Right cardiac atrium (tissue), 5 donors: ENCODE results near the gene ASTN2. TPM values are rescaled to one million over a fixed set of nuclear protein-coding genes. Genes with fewer than 3 reads are reported as not detected.

Experiments used
- ATAC-seq, 2 donors: fragments of 200-7000 bp; cut with Tn5 transposase; one replicate each; pipeline versions ENCODE4 v1.8.0 to v1.9.1; 2020; ENCODE audit warnings: moderate library complexity in 2 of 2, mild to moderate bottlenecking in 1 of 2
- DNase-seq, 3 donors: peaks; one replicate each; pipeline ENCODE4 v3.0.0-alpha.2; 2020
- H3K27ac ChIP-seq: one replicate; pipeline ENCODE4 v1.5.1; 2013; ENCODE audit warnings: mild to moderate bottlenecking, low read length, control low read depth, moderate library complexity
- H3K27me3 ChIP-seq: one replicate; pipeline ENCODE4 v1.6.1; 2013; ENCODE audit not compliant: control insufficient read depth, insufficient read depth
- H3K4me1 ChIP-seq: one replicate; pipeline ENCODE4 v1.6.1; 2013; ENCODE audit warnings: low read length; ENCODE audit not compliant: control insufficient read depth, insufficient read depth
- H3K4me3 ChIP-seq: one replicate; pipeline ENCODE4 v1.5.1; 2013; ENCODE audit warnings: low read length, control low read depth
- H3K9me3 ChIP-seq: one replicate; pipeline ENCODE4 v1.6.1; 2013; ENCODE audit warnings: low read length; ENCODE audit not compliant: control insufficient read depth
- whole genome bisulfite sequencing: extraction: QIAGEN DNeasy Blood & Tissue Kit; methylation state at CpG from one replicate; pipeline ENCODE4 v1.1.7; 2013; 5-methylcytosine and 5-hydroxymethylcytosine counted together
- intact Hi-C, 4 donors: fragments of 100-400 bp; cut with DNase I; formaldehyde crosslinking; loops; one replicate each; pipeline versions ENCODE4 v1.11.0 to v1.14.0; 2022 to 2023
- polyA plus RNA-seq: library from polyadenylated mRNA; stranded (reverse); fragments of 200-250 nt; gene quantifications from one replicate; pipeline ENCODE4 v1.2.3, GENCODE V29; 2013
- total RNA-seq, 4 donors: library from RNA; stranded (reverse); fragmentation: NEBNext Ultra II Directional; extraction: Animal tissue kit (Norgen Biotek cat#: 25700); gene quantifications; one replicate each; pipeline ENCODE4 v1.2.1, GENCODE V29; 2021
- donor health status: healthy with polysubstance abuse.
- donor health status: DM: no; HTN: yes; CAD: no.
- donor health status: DM: no; HTN: no; CAD: no.
- donor health status: DM: no; HTN: yes; CAD: no; lungs with severe emphysema.
- donor health status: DM: yes; HTN: yes; CAD: no.

The ASTN2 gene
- total and polyA plus RNA-seq, 5 donors: 18.1 to 79.3 (median 59.8) TPM

DNA sequence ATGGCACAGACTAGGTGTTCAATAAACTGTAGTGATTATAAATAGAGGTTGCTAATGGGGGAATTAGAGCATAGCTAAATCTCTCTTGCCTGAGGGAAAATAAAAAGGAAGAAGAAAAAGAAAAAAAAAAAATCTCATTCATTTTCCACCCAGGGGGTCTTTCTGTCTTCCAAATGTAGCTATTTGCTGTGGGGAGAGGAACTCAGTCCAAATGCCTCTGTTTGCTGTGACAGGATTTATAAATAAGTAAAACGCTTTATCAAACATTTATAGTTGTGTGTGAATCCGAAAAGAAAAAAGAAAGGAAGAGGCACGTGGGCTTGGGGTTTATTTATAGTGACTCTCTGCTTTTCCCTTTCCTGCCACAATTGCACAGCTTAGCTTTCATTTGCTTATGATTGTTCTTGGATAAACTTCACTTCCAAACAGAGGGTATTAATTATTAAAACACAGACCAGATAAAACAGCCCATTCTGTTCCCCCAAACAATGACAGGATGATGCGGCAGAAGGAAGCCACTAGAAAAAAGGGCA is 245.7 kb downstream of the ASTN2 start:
- WGBS: 35% methylated on average over 4 of the region's 4 CpGs
- Histone ChIP-seq H3K27ac (no peak overlapping the region), H3K9me3 (no peaks in the 10 kb centered on the region), H3K4me3 (no peak overlapping the region), H3K4me1 (no peaks in the 10 kb centered on the region), H3K27me3 (no peaks in the 10 kb centered on the region)
- no peak for ATAC-seq
- intact Hi-C loops: no loop called here
- DNase-seq: no peak

DNA sequence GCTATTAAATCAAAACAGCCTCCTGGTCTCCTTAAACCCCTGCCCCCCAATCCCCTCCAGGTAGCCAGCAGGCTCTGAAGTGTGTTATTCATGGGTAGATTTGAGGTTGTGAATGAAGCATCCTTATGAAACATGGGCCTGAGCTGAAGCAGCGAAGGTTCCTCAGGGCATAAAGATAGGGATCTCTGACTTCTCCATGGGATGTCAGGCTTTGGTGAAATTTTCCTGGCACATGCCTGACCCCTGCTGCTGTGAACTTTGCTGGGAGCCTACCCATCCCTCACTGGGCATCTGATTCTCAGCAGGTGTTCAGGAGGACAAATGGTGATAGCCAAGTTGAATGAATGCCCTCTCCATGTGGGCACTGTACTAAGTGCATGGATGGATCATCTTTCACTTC is 250.3 kb downstream of the ASTN2 start:
- no peak overlapping the region for H3K4me3 ChIP-seq
- H3K27me3 ChIP-seq: no peaks in the 10 kb centered on the region
- ATAC-seq (no peak), DNase-seq (no peak)
- intact Hi-C loops: no loop called here
- no peaks in the 10 kb centered on the region for H3K9me3 ChIP-seq
- H3K27ac ChIP-seq: no peak overlapping the region
- H3K4me1 ChIP-seq: no peaks in the 10 kb centered on the region
- 83% methylated on average over 1 of the region's 1 CpG for WGBS

DNA sequence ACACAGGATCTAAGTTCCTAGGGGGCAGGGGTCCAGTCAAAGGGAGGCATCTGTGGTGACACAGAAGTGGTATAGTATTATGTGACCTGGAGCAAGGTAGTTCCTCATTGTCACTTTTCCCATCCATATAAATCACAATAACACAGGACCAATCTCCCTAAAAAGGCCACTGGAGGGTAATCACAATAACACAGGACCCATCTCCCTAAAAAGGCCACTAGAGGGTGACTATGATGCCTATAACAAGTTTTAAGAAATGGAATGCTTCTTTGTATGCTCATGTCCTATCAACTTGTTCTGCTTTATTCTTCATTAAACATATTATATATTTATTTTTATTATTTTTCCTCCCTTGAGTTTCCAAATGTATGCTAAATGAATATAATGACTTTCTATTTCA is 254.6 kb downstream of the ASTN2 start:
- intact Hi-C loops: no loop called here
- Histone ChIP-seq H3K9me3 (no peaks in the 10 kb centered on the region), H3K4me3 (no peak overlapping the region), H3K27ac (no peak overlapping the region), H3K4me1 (no peaks in the 10 kb centered on the region), H3K27me3 (no peaks in the 10 kb centered on the region)
- no peak for DNase-seq
- no peak for ATAC-seq

DNA sequence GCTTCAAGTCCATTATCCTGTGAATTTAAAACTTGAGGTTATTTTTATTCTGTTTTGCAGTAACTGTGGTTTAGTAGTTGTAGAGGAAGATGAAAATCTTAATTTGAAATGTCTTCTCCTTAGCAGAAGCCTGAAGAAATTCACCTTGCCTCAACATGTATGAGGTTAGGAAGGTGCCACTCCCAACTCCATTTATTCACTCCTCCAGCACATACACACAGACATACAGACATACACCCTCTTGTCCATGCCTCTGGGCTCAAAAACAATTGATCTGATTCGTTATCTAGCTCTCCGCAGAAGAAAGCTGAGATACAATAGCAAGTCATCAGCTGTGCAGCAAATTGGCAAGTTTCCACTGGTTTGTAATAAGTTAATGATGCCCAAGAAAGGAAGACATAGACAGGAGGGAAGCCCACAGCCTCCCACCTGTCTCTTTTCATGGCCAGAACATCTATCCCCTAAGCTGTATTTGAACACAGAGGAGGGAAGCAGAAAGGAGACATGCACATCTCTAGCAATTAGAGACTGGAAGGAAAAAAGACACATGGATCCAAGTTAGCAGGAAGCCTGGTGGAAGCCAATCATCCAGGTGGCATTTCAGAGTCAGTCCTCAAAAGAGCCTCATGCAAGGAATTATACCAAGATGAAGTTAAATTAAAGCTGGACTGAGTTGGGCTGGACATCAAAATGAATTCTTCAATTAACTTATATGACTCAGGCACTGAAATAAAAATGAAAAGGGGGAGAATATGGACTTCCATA is 257.9 kb downstream of the ASTN2 start:
- H3K27ac ChIP-seq: no peak overlapping the region
- no peaks in the 10 kb centered on the region for H3K4me1 ChIP-seq
- 65% methylated on average over 2 of the region's 2 CpGs for WGBS
- no peak overlapping the region for H3K4me3 ChIP-seq
- intact Hi-C loops: no loop called here
- DNase-seq (no peak), ATAC-seq (no peak)
- H3K27me3 ChIP-seq: no peaks in the 10 kb centered on the region
- H3K9me3 ChIP-seq: no peaks in the 10 kb centered on the region

DNA sequence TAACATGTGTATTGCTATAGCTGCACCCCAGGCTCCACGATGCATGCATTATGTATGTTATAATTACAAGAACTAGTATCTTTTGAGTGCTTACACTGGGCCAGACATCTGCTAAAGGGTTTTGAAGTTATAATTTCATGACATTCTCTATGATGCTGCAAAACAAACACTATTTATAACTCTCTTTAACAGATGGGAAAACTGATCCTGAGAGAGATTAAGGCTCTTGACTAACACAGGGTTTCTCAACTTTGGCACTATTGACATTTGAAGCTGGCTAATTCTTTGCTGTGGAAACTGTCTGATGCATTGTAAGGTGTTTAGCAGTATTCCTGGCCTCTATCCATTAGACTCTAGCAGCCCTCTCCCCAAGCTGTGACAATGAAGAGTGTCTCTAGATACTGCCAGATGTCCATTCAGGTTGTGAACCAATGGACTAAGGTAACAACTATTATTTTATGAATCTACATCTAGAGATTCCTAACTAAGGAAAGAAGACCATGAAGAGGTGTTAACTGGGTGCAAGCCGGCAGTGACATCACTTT is 258.6 kb downstream of the ASTN2 start:
- intact Hi-C loops: no loop called here

DNA sequence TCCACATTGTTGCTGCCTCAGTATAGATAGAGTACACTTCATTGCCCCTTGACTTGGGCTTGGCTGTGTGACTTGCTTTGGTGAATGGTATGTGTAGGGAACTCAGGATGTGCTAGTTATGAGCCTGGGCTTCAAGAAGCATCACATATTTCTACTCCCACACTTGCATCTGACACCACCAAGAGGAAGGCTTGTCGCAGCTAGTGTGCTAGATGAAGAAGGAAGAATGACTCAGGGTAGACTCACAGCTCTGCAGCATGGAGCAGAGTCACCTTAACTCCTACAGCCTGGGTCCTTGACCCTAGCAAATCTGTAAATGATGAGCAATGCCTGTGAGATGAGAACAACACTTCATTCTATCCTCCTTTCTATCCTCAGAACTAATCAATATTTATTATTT is 261.8 kb downstream of the ASTN2 start:
- no peak overlapping the region for H3K4me3 ChIP-seq
- no peaks in the 10 kb centered on the region for H3K9me3 ChIP-seq
- no peak overlapping the region for H3K27ac ChIP-seq
- DNase-seq (no peak), ATAC-seq (no peak)
- H3K27me3 ChIP-seq: no peaks in the 10 kb centered on the region
- no peaks in the 10 kb centered on the region for H3K4me1 ChIP-seq
- intact Hi-C loops: no loop called here
- WGBS: 71% methylated on average over 1 of the region's 1 CpG

More for the DNA sequence above, 258.6 kb downstream of the ASTN2 start:
- Histone ChIP-seq H3K4me1 (no peaks in the 10 kb centered on the region), H3K4me3 (no peak overlapping the region), H3K27ac (no peak overlapping the region), H3K27me3 (no peaks in the 10 kb centered on the region), H3K9me3 (no peaks in the 10 kb centered on the region)
- no peak for DNase-seq
- ATAC-seq: no peak
- 64% methylated on average over 2 of the region's 2 CpGs for WGBS

DNA sequence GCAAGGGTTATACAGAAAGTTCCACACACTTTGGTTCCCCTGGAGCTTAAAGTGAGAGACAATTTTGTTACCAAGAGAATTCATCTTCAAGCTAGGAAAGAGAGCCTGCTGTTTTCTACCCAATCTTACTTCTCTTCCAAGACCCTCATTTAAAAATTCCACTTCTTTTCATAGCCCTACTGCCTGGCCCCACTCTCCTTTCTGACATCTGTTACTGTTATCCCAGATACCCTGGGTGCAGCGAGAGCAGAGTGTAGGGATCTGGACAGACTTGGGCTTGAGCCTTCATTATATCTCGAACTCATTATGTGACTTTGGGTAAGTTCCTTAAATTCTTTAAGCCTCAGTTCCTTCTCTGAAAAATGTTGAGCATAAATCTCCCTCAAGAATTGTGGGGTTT is 263.1 kb downstream of the ASTN2 start:
- no peaks in the 10 kb centered on the region for H3K27me3 ChIP-seq
- no peak overlapping the region for H3K27ac ChIP-seq
- DNase-seq: no peak
- no peaks in the 10 kb centered on the region for H3K9me3 ChIP-seq
- H3K4me3 ChIP-seq: no peak overlapping the region
- no peaks in the 10 kb centered on the region for H3K4me1 ChIP-seq
- 67% methylated on average over 2 of the region's 2 CpGs for WGBS
- intact Hi-C loops: no loop called here
- ATAC-seq: no peak

DNA sequence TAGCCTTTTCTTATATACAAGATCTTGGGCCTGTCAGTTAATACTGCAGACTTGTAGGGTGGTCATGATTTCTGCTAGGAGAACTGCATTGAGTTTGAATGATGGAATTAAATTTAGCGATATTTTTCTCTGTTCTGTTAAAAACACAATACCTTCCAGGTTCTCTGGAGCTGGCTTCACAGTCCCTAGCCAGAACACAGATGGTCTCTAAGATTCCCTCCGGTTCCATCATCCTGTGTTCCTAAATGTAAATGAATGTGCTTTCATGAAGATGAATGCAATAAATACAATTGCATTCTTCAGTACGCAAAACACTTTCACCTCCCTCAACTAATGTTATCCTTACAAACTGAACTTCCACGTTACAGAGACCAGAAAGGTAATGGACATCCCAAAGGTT is 264.9 kb downstream of the ASTN2 start:
- WGBS: 86% methylated on average over 4 of the region's 4 CpGs

DNA sequence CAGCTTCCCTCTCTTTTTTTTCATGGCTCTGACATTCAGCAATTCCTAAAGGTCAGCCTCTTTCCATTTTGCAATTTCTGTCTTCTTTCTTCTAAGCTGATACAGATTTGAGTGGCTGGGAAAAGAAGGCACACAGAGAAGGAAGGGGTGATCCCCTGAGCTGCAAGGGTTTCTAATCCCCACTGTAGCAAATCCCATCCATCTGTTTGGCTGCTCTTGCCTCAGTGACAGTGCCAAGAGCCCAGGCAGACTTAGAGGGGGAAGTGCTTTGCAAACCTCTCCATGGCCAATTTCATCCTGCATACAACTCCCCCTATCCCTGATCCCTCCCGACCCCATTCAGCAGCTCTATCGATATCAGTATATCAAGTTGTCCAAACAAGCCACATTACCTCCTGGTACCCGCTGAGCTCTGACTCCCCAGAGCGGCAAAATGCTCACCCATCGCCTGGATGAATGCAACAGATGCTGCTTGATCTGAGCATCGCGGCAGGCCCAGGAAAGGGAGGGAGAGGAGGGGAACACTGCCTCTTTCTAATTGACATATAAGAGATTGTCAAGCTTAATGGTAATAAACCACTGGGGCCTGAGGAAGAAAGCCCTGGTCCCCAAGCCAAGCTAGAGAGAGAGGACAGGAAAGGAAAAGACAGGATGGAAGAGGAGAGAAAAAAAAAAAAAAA is 268.9 kb downstream of the ASTN2 start:
- Histone ChIP-seq H3K9me3 (no peaks in the 10 kb centered on the region), H3K27me3 (no peaks in the 10 kb centered on the region), H3K4me1 (no peaks in the 10 kb centered on the region), H3K4me3 (no peak overlapping the region), H3K27ac (no peak overlapping the region)
- WGBS: 78% methylated on average over 7 of the region's 7 CpGs
- intact Hi-C loops: no loop called here
- ATAC-seq (no peak), DNase-seq (no peak)

More for the DNA sequence above, 264.9 kb downstream of the ASTN2 start:
- Histone ChIP-seq H3K27ac (no peak overlapping the region), H3K27me3 (no peaks in the 10 kb centered on the region), H3K9me3 (no peaks in the 10 kb centered on the region), H3K4me1 (no peaks in the 10 kb centered on the region), H3K4me3 (no peak overlapping the region)
- ATAC-seq (no peak), DNase-seq (no peak)
- intact Hi-C loops: no loop called here

DNA sequence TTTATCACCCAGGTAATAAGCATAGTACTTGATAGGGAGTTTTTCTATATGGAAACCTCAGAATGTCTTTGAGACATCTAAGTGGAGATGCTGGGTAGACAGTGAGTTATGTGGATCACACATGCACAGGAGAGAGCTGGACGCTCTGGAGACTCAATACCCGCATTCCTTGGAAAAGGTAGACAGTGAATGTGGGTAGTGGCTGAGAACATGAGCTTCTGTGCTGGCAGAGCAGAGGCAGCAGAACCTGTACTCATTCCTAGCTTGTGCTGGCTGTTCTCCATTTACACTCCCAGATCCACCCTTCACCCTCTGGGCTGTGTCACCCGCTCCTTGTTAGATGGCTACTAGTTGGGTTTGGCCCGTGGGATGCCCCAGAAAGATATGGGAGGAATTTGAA is 269.8 kb downstream of the ASTN2 start:
- no peak overlapping the region for H3K27ac ChIP-seq
- no peak for DNase-seq
- WGBS: 87% methylated on average over 4 of the region's 4 CpGs
- H3K4me1 ChIP-seq: no peaks in the 10 kb centered on the region
- intact Hi-C loops: no loop called here
- ATAC-seq: no peak
- no peaks in the 10 kb centered on the region for H3K27me3 ChIP-seq
- no peaks in the 10 kb centered on the region for H3K9me3 ChIP-seq
- no peak overlapping the region for H3K4me3 ChIP-seq

DNA sequence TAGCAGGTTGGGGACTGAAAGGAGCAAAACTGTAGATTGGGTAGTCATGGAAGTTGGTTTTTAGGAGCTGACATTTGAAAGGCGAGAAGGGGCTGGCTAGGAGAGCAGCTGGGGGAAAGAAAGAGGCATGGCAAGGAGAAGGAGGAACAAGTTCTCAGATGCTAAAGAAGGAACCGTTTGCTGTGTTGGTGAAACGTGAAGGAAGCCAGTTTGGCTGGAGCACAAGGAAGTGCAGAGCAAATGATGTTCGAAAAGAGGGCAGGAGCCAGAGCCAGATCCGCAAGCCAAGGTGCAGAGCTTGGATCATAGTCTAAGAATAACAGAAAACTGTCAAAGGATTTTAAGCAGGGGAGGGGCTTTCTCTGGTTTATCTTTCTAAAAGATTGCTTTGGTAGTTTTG is 276.6 kb downstream of the ASTN2 start:
- no peak for DNase-seq
- ATAC-seq: no peak
- intact Hi-C loops: no loop called here
- Histone ChIP-seq H3K27ac (no peak overlapping the region), H3K4me1 (no peaks in the 10 kb centered on the region), H3K27me3 (no peaks in the 10 kb centered on the region), H3K4me3 (no peak overlapping the region), H3K9me3 (no peaks in the 10 kb centered on the region)
- 39% methylated on average over 5 of the region's 5 CpGs for WGBS
